Endothelial cell of umbilical vein (primary cell): ENCODE measurements around the gene ARHGAP15. TPM values are rescaled to one million over a fixed set of nuclear protein-coding genes. Genes with fewer than 3 reads are reported as not detected.

Experiments used
- BruUV-seq: library from RNA; stranded (reverse); fragments of 400-500 nt; replicated peaks from 2 replicates; lab custom pipeline; 2021; lab: Mats Ljungman, UMichigan
- CTCF ChIA-PET: fragments of 300-600, 350-600 bp; sonication (Branson Sonifier 250); formaldehyde crosslinking; loops from one replicate; lab custom pipeline; 2021; ENCODE audit warnings: antibody characterized with exemption, inconsistent platforms; lab: Charles Lee
- POLR2A ChIA-PET: fragments of 300-600, 350-600 bp; sonication (Branson Sonifier 250); formaldehyde crosslinking; loops from one replicate; lab custom pipeline; 2021; ENCODE audit warnings: antibody characterized with exemption, inconsistent platforms; lab: Charles Lee
- DNase-seq: peaks from one replicate; pipeline ENCODE4 v3.0.0-alpha.2; 2011; ENCODE audit warnings: low read depth, low spot score
- FAIRE-seq: peaks from 2 replicates; lab custom pipeline; 2011; peaks lifted over from hg19 to GRCh38; lab: Jason Lieb, UNC
- H2AFZ ChIP-seq: 2 replicates; pipeline ENCODE4 v1.6.0; 2012; ENCODE audit warnings: low read depth, low read length, control low read depth, inconsistent platforms
- H3K27ac ChIP-seq: 2 replicates; pipeline ENCODE4 v1.5.1; 2011; ENCODE audit warnings: low read depth, mild to moderate bottlenecking, control low read depth, low read length, moderate library complexity; ENCODE audit not compliant: insufficient read depth
- H3K27me3 ChIP-seq, 2 experiments: 2 replicates each; pipeline versions ENCODE4 v1.6.0 to v1.6.1; 2011; ENCODE audit warnings: low read length in 2 of 2, mixed read lengths in 1 of 2; ENCODE audit not compliant: control insufficient read depth in 2 of 2, insufficient read depth in 2 of 2
- H3K36me3 ChIP-seq, 2 experiments: 2 replicates in 1 of 2; 3 replicates in 1 of 2; pipeline ENCODE4 v1.5.1; 2011; ENCODE audit warnings: low read length in 2 of 2, mild to moderate bottlenecking in 1 of 2, moderate library complexity in 1 of 2; ENCODE audit not compliant: control insufficient read depth in 2 of 2, insufficient read depth in 2 of 2; ENCODE audit errors: extremely low read depth in 1 of 2
- H3K4me1 ChIP-seq: 3 replicates; pipeline ENCODE4 v1.5.1; 2011; ENCODE audit warnings: mild to moderate bottlenecking, low read length; ENCODE audit not compliant: control insufficient read depth, insufficient read depth; ENCODE audit errors: extremely low read depth
- H3K4me2 ChIP-seq: 2 replicates; pipeline ENCODE4 v1.6.1; 2011; ENCODE audit warnings: low read length, control low read depth, mixed read lengths; ENCODE audit not compliant: insufficient read depth
- H3K4me3 ChIP-seq, 3 experiments: fragments of 200-600 bp in 1 of 3; sonication (generic), shearing (Covaris generic) in 1 of 3; replicated peaks in 1 of 3; 2 replicates each; pipeline ENCODE4 v1.5.1; 2011 to 2016; ENCODE audit warnings: control low read depth in 3 of 3, low read length in 3 of 3, mild to moderate bottlenecking in 2 of 3, inconsistent platforms in 1 of 3, low read depth in 1 of 3, moderate library complexity in 1 of 3; ENCODE audit not compliant: insufficient read depth in 1 of 3
- H3K79me2 ChIP-seq: 2 replicates; pipeline ENCODE4 v1.6.0; 2012; ENCODE audit warnings: low read length, inconsistent platforms; ENCODE audit not compliant: control insufficient read depth, insufficient read depth
- H3K9ac ChIP-seq: replicated peaks from 2 replicates; pipeline ENCODE3; 2011; ENCODE audit warnings: low read length, control low read depth; ENCODE audit not compliant: insufficient read depth; ENCODE audit errors: extremely low read depth
- H3K9me1 ChIP-seq: replicated peaks from 3 replicates; pipeline ENCODE4 v1.6.0; 2011; ENCODE audit warnings: mild to moderate bottlenecking, low read length; ENCODE audit not compliant: control insufficient read depth, insufficient read depth; ENCODE audit errors: extremely low read depth
- H3K9me3 ChIP-seq: replicated peaks from 2 replicates; pipeline ENCODE4 v1.5.1; 2012; ENCODE audit warnings: low read length, inconsistent platforms; ENCODE audit not compliant: control insufficient read depth, insufficient read depth
- H4K20me1 ChIP-seq: replicated peaks from 2 replicates; pipeline ENCODE3; 2011; ENCODE audit warnings: mild to moderate bottlenecking, low read length; ENCODE audit not compliant: control insufficient read depth, insufficient read depth; ENCODE audit errors: extremely low read depth
- CTCF ChIP-seq, 2 donors: IDR thresholded peaks; 1 replicate in 1 of 2; 2 replicates in 1 of 2; pipeline ENCODE4 v1.5.1; 2011; ENCODE audit warnings: low read length in 2 of 2, mild to moderate bottlenecking in 2 of 2, moderate library complexity in 2 of 2, control low read depth in 1 of 2, inconsistent platforms in 1 of 2, low read depth in 1 of 2; ENCODE audit not compliant: insufficient read depth in 1 of 2; ENCODE audit errors: extremely low read depth in 1 of 2
- EZH2 ChIP-seq: IDR thresholded peaks from 2 replicates; pipeline ENCODE4 v1.6.1; 2012; ENCODE audit warnings: borderline replicate concordance, low read depth, mild to moderate bottlenecking, moderate library complexity, low read length, inconsistent platforms; ENCODE audit not compliant: severe bottlenecking
- FOS ChIP-seq: IDR thresholded peaks from 2 replicates; pipeline ENCODE4 v1.6.1; 2011; ENCODE audit warnings: mild to moderate bottlenecking, low read length, moderate library complexity, borderline replicate concordance; ENCODE audit not compliant: insufficient read depth
- GATA2 ChIP-seq: IDR thresholded peaks from 2 replicates; pipeline ENCODE4 v1.7.0; 2011; ENCODE audit warnings: low read depth, mild to moderate bottlenecking, moderate library complexity, mixed read lengths, low read length; ENCODE audit not compliant: insufficient read length, insufficient read depth
- JUN ChIP-seq: IDR thresholded peaks from 2 replicates; pipeline ENCODE4 v1.6.1; 2011; ENCODE audit warnings: borderline replicate concordance, low read depth; ENCODE audit not compliant: insufficient read length, insufficient read depth
- MYC ChIP-seq: IDR thresholded peaks from one replicate; pipeline ENCODE4 v1.6.1; 2011; ENCODE audit warnings: mild to moderate bottlenecking, low read depth, low read length
- POLR2A ChIP-seq: IDR thresholded peaks from 2 replicates; pipeline ENCODE4 v1.6.1; 2012; ENCODE audit warnings: low read depth, mild to moderate bottlenecking, control low read depth, low read length
- POLR2AphosphoS5 ChIP-seq: IDR thresholded peaks from 2 replicates; pipeline ENCODE4 v1.6.1; 2012; ENCODE audit warnings: low read depth, mild to moderate bottlenecking, control low read depth, low read length, moderate library complexity; ENCODE audit not compliant: insufficient read depth
- dilution Hi-C: fragments of 300-500 bp; cut with MboI; formaldehyde crosslinking; loops from one replicate; pipeline ENCODE4 v1.15.0; 2019; ENCODE audit warnings: low sequenced_read_pairs; ENCODE audit not compliant: extremely low pct_ligation_motif_present
- intact Hi-C: fragments of 100-400 bp; cut with micrococcal nuclease; formaldehyde crosslinking; loops from one replicate; pipeline ENCODE4 v1.10.0; 2022
- polyA plus RNA-seq, 4 experiments: library from polyadenylated mRNA; depleted of rRNA in 3 of 4; stranded (reverse) in 3 of 4; unstranded in 1 of 4; fragments of >200 nt; gene quantifications; 2 replicates each; pipeline versions ENCODE4 v1.2.1 to v1.2.3, GENCODE V29; 2011 to 2012; ENCODE audit warnings: missing spikeins in 1 of 4
- total RNA-seq: library from RNA; stranded (reverse); gene quantifications from 2 replicates; pipeline ENCODE4 v1.2.3, GENCODE V29; 2021
- TF ChIP-seq, protein P1 (sequence below): IDR thresholded peaks from 2 replicates; pipeline ENCODE4 v1.6.1; 2011; ENCODE audit not compliant: insufficient read depth, insufficient read length

The ARHGAP15 gene
- total and polyA plus RNA-seq, 2 donors (not counting 3 experiments of a cell fraction or from before 2014, with no cell fraction given), result not detected

DNA sequence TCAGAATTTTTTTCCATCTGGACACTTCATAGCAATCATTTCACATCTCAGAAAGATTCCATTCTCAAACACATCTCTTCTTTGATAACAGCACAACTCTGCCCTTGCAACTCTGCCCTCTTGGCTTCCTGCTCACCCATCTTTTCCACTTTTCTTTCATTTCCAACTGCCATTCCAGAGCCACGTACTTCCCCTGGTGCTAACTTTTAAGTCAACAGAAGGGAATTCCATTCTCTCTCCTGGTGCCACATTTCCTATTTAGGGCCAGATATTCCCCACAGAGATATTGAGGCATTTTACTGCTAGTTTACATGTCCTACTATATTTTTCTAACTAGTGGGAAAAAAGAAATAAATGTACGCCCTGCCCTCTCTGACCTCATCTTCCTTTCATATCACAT, 590.2 kb downstream of the ARHGAP15 start:
- Histone ChIP-seq H3K4me1 (no peaks in the 10 kb centered on the region), H3K9me3 (no peaks in the 10 kb centered on the region), H3K36me3 (no peaks in the 10 kb centered on the region), H3K4me3 (no peak overlapping the region), H2AFZ (no peak overlapping the region), H3K27me3 (no peaks in the 10 kb centered on the region), H3K9me1 (no peaks in the 10 kb centered on the region), H3K79me2 (no peaks in the 10 kb centered on the region), H3K9ac (no peak overlapping the region), H3K27ac (no peak overlapping the region), H3K4me2 (no peak overlapping the region), H4K20me1 (no peaks in the 10 kb centered on the region)
- POLR2A ChIA-PET, result no interaction called here
- TF ChIP-seq FOS (no peak), EZH2 (no peak), POLR2AphosphoS5 (no peak), POLR2A (no peak), GATA2 (no peak), MYC (no peak), CTCF (IDR thresholded peaks at IDR 0.05; ENCODE audit: extremely low read depth in 1 of 2, insufficient read depth in 1 of 2, low read depth in 1 of 2, low read length in 2 of 2) (no peak), JUN (no peak)
- TF ChIP-seq, protein P1, sequence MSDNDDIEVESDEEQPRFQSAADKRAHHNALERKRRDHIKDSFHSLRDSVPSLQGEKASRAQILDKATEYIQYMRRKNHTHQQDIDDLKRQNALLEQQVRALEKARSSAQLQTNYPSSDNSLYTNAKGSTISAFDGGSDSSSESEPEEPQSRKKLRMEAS, result no peak
- dilution Hi-C loops (no loop called here), intact Hi-C loops (no loop called here)
- BruUV-seq, result no TSS peak
- CTCF ChIA-PET, result no interaction called here
- FAIRE-seq (no peak), DNase-seq (peak; percentile 30)
